Upper lobe of left lung (tissue), 6 donors: ENCODE data around the gene RAPGEF2. TPM values are rescaled to one million over a fixed set of nuclear protein-coding genes. Genes with fewer than 3 reads are reported as not detected.

Experiments used
- ATAC-seq, 2 donors: fragments of 200-7000 bp; cut with Tn5 transposase; one replicate each; pipeline ENCODE4 v1.9.1; 2022; ENCODE audit warnings: mild to moderate bottlenecking in 2 of 2, moderate library complexity in 2 of 2; ENCODE audit not compliant: low FRiP score in 2 of 2
- DNase-seq, 2 donors: peaks; one replicate each; pipeline ENCODE4 v3.0.0-alpha.2; 2019 to 2020
- H3K27ac ChIP-seq, 4 donors: fragments of 200-600 bp; sonication (generic); one replicate each; pipeline ENCODE4 v1.5.1; 2016 to 2019
- H3K27me3 ChIP-seq, 4 donors: fragments of 200-600 bp; sonication (generic); one replicate each; pipeline ENCODE4 v1.5.1; 2017 to 2019
- H3K36me3 ChIP-seq, 4 donors: fragments of 200-600 bp; sonication (generic); one replicate each; pipeline ENCODE4 v1.5.1; 2016 to 2019
- H3K4me1 ChIP-seq, 4 donors: fragments of 200-600 bp; sonication (generic); one replicate each; pipeline ENCODE4 v1.5.1; 2018 to 2019
- H3K4me3 ChIP-seq, 4 donors: fragments of 200-600 bp; sonication (generic); one replicate each; pipeline ENCODE4 v1.5.1; 2017 to 2019; ENCODE audit warnings: mild to moderate bottlenecking in 2 of 4, moderate library complexity in 1 of 4
- H3K9me3 ChIP-seq, 4 donors: fragments of 200-600 bp; sonication (generic); one replicate each; pipeline ENCODE4 v1.5.1; 2018 to 2019
- EP300 ChIP-seq, 4 donors: sonication (generic); formaldehyde crosslinking; IDR thresholded peaks; one replicate each; pipeline ENCODE4 v1.5.1; 2017; ENCODE audit warnings: antibody characterized with exemption in 4 of 4, control low read depth in 2 of 4
- POLR2A ChIP-seq, 4 donors: fragments of 450-650 bp; IDR thresholded peaks; one replicate each; pipeline ENCODE4 v1.5.1; 2016 to 2017; ENCODE audit warnings: antibody characterized with exemption in 4 of 4, mild to moderate bottlenecking in 2 of 4
- POLR2AphosphoS5 ChIP-seq, 2 donors: sonication (generic); formaldehyde crosslinking; IDR thresholded peaks; one replicate each; pipeline ENCODE4 v1.5.1; 2017; ENCODE audit warnings: antibody characterized with exemption in 2 of 2
- WGBS, 2 donors: methylation state at CpG; one replicate each; pipeline ENCODE4 v1.1.5; 2017 to 2018; 5-methylcytosine and 5-hydroxymethylcytosine counted together
- total RNA-seq, 6 donors: library from RNA; depleted of rRNA in 4 of 6; stranded (reverse); fragments of >200 nt in 4 of 6; gene quantifications; one replicate each; pipeline versions ENCODE4 v1.1.0 to v1.2.1, GENCODE V29; 2016 to 2021
- TF ChIP-seq, protein P1 (sequence below), 6 experiments: fragments of 450-650 bp in 4 of 6; fragments of 200-600 bp in 2 of 6; sonication (generic) in 2 of 6; IDR thresholded peaks; one replicate each; pipeline ENCODE4 v1.5.1; 2016 to 2019; ENCODE audit warnings: antibody characterized with exemption in 6 of 6
- donor health status: DM: no; HTN: no; CAD: no; lungs with moderate emphysema.
- donor health status: DM: no; HTN: yes; CAD: no; lungs with severe emphysema.

RAPGEF2 gene
- total RNA-seq, 6 donors from 2014 or later, result 53.3 to 122 (median 66.3) TPM

DNA sequence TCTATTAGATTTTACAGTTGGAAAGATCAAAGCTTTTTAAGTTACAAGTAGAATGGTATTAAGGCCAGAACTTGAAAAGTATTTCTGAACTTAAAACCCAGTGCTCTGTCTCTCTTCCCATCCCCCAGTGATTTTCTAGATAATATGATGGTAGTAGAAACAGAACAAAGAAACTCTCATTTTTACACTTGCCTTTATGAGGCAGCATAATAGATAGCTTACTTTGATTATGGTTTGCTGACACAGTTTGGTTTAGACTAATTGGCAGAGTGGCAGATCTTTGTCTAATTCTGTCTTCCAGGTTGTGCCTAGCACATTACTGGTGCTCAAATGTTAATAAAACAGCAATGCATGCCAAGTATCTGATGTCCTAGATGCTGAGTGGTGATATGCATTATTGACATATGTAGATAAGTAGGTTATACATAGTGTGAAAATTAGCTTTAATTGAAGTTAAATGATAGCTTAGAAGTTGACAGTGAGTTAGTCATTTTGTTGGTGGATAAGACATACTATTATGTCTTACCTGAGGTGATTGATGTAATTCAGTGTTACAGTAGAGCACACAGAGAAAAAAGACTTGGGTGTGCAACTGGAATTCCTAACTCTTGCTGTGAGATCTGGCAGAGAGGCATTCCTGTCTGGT is 4.3 kb upstream of the RAPGEF2 start:
- Histone ChIP-seq H3K9me3 (no peaks in the 10 kb centered on the region), H3K4me1 (peaks cover 2 to 16% (median 9%) of the 10 kb centered on the region in 4 donors), H3K27ac (peak overlapping the region in 1 of 4 donors; percentile 21), H3K27me3 (no peaks in the 10 kb centered on the region), H3K4me3 (no peak overlapping the region), H3K36me3 (no peaks in the 10 kb centered on the region)
- DNase-seq, result no peak
- TF ChIP-seq POLR2A (IDR thresholded peaks at IDR 0.05), result no peak
- TF ChIP-seq EP300 (IDR thresholded peaks at IDR 0.05), result no peak
- TF ChIP-seq, protein P1, sequence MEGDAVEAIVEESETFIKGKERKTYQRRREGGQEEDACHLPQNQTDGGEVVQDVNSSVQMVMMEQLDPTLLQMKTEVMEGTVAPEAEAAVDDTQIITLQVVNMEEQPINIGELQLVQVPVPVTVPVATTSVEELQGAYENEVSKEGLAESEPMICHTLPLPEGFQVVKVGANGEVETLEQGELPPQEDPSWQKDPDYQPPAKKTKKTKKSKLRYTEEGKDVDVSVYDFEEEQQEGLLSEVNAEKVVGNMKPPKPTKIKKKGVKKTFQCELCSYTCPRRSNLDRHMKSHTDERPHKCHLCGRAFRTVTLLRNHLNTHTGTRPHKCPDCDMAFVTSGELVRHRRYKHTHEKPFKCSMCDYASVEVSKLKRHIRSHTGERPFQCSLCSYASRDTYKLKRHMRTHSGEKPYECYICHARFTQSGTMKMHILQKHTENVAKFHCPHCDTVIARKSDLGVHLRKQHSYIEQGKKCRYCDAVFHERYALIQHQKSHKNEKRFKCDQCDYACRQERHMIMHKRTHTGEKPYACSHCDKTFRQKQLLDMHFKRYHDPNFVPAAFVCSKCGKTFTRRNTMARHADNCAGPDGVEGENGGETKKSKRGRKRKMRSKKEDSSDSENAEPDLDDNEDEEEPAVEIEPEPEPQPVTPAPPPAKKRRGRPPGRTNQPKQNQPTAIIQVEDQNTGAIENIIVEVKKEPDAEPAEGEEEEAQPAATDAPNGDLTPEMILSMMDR (IDR thresholded peaks at IDR 0.05), result no peak
- no peak for TF ChIP-seq POLR2AphosphoS5 (IDR thresholded peaks at IDR 0.05)
- no peak for ATAC-seq

DNA sequence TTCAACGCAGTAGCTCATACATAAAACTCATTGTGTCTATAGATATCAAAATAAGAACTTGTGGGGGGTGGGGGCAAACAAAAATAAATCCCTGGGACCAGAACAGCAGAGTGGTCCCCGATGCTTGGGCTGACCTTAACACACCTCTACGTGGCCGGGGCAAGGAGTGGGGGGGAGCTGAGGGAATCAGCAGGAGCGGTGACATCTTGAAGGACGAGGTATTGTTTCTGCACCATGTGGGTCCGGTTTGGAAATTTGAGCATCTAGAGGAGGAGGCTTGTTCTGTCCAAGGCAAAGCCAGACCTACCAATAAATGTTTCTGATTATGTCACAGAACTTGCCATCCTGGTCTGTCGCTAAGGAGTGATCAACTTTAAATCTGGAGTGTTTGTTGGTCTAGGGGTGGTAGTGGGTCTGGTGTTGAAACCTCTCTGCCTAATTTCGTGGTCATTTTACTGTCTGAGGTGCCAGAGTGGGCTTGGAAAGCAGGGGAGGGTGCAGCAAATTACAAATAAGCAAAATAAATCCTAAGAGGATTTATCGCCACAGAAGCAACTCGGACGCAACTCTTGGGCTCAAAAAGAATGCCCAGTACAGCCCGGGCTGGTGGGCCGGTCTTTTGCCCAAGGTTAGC is 774 bp upstream of the RAPGEF2 start:
- Histone ChIP-seq H3K27ac (peak overlapping the region; percentile 95 to 99 (median 96)), H3K36me3 (no peaks in the 10 kb centered on the region), H3K4me1 (peaks cover 22 to 42% (median 28%) of the 10 kb centered on the region in 4 donors), H3K9me3 (no peaks in the 10 kb centered on the region), H3K4me3 (peak overlapping the region; percentile 44 to 93 (median 76)), H3K27me3 (no peaks in the 10 kb centered on the region)
- ATAC-seq (no peak), DNase-seq (no peak)
- WGBS, 2 donors, result 32 to 51% methylated on average over 12 to 14 of the region's 14 CpGs
- TF ChIP-seq, protein P1 (IDR thresholded peaks at IDR 0.05), result no peak
- no peak for TF ChIP-seq POLR2AphosphoS5 (IDR thresholded peaks at IDR 0.05)

DNA sequence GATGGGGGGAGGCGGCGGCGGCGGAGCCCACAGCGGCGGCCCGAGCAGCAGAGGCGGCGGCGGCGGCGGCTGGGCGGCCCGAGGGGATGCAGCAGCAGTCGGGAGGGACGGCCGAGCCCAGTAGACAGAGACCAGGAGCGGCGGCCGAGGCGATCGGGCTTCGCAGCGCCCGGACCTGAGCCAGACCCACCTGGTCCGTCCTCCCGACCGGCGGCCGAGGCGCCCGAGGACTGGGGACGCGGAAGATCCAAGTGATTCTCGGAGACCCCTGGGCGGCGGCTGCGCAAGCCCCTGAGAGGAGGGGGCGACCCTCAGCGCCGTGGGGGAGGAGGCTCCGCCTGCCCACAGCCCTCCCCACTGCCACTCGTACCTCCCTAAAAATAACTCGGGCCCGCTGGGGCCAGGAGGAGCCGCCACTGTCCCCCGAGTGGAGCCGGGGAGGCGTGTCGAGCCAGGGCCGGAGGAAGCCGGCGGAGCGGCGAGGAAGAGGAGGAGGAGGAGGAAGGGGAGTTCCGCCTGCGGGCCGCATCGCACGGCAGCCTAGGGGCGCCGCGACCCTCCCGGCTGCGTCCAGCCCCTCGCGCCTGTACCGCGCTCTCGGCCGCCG is 608 bp downstream of the RAPGEF2 start:
- Histone ChIP-seq H3K9me3 (no peaks in the 10 kb centered on the region), H3K4me1 (peaks cover 24 to 44% (median 31%) of the 10 kb centered on the region in 4 donors), H3K27ac (peak overlapping the region; percentile 95 to 99 (median 96)), H3K4me3 (peak overlapping the region; percentile 61 to 95 (median 92)), H3K36me3 (no peaks in the 10 kb centered on the region), H3K27me3 (no peaks in the 10 kb centered on the region)
- DNase-seq (peak; percentile 56 to 93), ATAC-seq (peak; percentile 22 to 24)
- WGBS, 2 donors, result 1% methylated on average over 12 of the region's 72 CpGs; no CpG with 5 or more reads in 1 of the 2 donors
- TF ChIP-seq EP300 (IDR thresholded peaks at IDR 0.05) (no peak), POLR2AphosphoS5 (IDR thresholded peaks at IDR 0.05) (no peak)

DNA sequence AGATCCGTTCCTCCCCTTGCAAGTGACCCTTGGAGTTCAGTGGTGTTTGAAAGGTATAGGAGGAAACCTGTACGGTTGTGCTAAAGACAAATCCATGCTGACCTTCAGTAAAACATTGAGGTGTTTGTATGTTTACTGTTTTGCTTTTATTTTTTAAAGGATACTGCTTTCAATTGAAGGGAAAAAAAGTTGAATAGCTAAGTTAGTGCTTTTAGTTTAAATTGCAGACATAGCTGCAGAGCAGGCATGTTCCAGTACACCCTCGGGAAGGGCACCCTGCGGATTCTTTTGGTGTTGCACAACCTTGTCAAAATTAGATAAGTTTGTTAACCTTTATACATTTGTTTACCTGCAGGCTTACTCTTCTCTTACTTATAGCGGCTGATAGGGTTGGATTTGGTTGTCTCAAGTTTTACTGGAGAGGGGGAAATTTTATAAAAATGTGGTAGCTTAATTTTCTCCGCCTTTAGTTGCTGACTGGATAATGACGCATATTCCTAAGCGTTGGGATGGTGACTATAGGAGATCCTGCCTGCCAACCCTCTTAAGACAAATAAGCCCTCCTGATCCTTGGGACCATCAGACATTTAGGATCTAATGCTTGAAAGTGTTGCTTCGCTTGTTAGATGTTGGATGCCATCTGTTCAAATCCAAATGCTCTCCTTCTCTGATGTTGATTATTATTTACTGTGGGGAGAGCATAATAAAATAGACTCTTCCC is 2.0 kb downstream of the RAPGEF2 start:
- DNase-seq, result peak in 1 of 2 donors; percentile 38
- TF ChIP-seq EP300 (IDR thresholded peaks at IDR 0.05) (no peak), POLR2A (IDR thresholded peaks at IDR 0.05) (peak in 1 of 4 donors; percentile 15), POLR2AphosphoS5 (IDR thresholded peaks at IDR 0.05) (no peak)
- TF ChIP-seq, protein P1 (IDR thresholded peaks at IDR 0.05), result no peak
- H3K27ac ChIP-seq, result peak overlapping the region; percentile 95 to 99 (median 96)
- H3K27me3 ChIP-seq, result no peaks in the 10 kb centered on the region
- no peaks in the 10 kb centered on the region for H3K36me3 ChIP-seq
- peaks cover 24 to 44% (median 33%) of the 10 kb centered on the region in 4 donors for H3K4me1 ChIP-seq
- H3K9me3 ChIP-seq, result no peaks in the 10 kb centered on the region
- ATAC-seq, result no peak
- H3K4me3 ChIP-seq, result peak overlapping the region; percentile 61 to 93 (median 79)
- 10 to 14% methylated on average over 9 of the region's 9 CpGs for WGBS, 2 donors

DNA sequence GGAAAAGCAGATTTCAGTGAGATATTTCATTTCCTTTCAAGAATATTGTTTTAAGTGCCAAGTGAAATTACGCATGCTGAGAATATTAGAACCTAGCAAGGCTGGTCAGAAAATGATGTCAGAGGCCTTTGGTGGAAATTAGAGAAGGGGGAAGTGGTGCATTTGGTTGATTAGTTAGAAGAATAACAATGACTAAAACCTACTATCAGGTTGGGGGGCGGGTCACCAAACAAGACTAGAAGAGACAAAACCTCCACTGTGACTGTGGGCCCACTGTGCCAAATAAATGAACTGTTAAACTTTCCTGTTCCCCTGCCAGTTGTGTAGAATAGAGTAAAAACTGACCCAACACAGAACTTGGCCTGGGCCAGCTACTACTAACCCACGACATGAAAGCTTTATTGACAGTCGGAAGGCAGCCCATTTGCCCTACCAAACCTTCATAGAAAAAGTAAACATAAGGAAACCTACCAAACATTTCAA is 2.9 kb downstream of the RAPGEF2 start:
- Histone ChIP-seq H3K27ac (peak overlapping the region; percentile 6 to 99 (median 52)), H3K36me3 (no peaks in the 10 kb centered on the region), H3K27me3 (no peaks in the 10 kb centered on the region), H3K9me3 (no peaks in the 10 kb centered on the region), H3K4me3 (peak overlapping the region in 3 of 4 donors; percentile 61 to 93 (median 91)), H3K4me1 (peaks cover 24 to 44% (median 33%) of the 10 kb centered on the region in 4 donors)
- DNase-seq (no peak), ATAC-seq (no peak)
- no peak for TF ChIP-seq EP300 (IDR thresholded peaks at IDR 0.05)
- 26 to 28% methylated on average over 4 of the region's 4 CpGs for WGBS, 2 donors
